GM12891 (cell line): Measurements from ENCODE around the gene DAB2IP.

Experiments used
- PAX5 ChIP-seq: IDR thresholded peaks from 2 replicates; pipeline ENCODE4 v1.6.1; 2011; ENCODE audit warnings: low read length, moderate library complexity, mild to moderate bottlenecking; ENCODE audit not compliant: insufficient read depth, severe bottlenecking
- POLR2A ChIP-seq: IDR thresholded peaks from 2 replicates; pipeline ENCODE4 v1.6.1; 2011; ENCODE audit warnings: low read depth, low read length, control low read depth

- TF ChIP-seq POLR2A (no peak), PAX5 (no peak)
These were observed 16.5 kb downstream of the DAB2IP start for GRCh38 chr9:121667890-121668289.
